ENCODE measurements around the gene RAB23. TPM values are rescaled to one million over a fixed set of nuclear protein-coding genes. Genes with fewer than 3 reads are reported as not detected.

Gene RAB23
- total RNA-seq, 1 donor from 2014 or later, result 169 TPM

DNA sequence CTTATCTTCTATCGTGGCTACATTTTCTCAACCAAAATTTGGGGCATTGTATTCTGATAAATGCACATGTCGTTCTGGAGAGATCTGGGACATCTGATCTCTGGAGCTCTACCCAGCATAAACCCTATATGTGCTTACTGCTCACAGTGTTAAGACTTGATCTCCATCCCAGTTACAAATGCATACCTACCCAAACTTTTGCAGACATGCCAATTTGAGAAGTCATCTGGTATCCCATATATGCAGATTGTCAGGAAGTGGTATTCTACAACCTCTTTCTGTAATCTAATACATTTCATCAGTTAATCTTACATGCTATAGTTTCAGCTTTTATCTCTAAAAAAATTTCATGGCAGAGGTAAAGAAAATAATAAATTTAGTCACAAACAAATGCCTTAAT, 38.8 kb downstream of the RAB23 start:
- DNase-seq (ENCODE audit: low spot score), result no peak

DNA sequence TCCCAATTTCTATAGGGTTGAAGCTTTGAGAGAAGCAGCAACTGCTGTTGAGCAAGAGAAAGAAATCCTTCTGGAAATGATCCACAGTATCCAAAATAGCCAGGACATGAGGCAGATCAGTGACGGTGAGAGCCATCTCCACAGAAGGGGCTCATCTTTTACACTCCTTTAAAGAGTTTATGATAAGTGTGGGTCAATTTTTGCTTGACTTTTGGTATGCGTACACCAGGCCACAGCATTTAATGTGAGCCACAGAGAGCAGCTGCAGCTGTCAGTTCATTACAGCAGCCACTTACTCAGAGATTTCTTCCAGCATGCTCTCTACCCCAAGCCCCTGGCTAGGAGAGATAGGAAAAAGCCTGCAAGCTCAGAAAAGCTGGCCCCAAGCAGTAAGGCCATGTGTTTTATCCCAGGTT, 40.1 kb downstream of the RAB23 start:
- DNase-seq (ENCODE audit: low spot score), result peak; percentile 92

DNA sequence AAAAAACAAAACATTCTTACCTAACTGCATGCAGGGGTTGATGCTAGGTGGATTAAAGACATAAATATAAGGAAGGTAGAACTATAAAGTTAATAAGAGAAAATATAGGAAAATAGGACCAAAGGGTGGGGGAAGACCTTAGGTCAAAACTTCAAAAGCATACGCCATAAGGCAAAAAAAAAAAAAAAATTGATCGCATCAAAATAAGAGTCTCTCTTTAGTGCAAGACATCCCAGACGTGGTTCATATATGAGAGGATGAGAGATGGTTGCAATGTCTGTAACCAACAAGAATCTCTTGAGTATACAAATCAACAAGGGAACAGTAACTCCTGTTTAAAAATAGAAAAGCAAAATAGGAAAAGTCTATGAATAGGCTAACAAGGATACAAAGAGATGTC, 41.5 kb downstream of the RAB23 start:
- DNase-seq (ENCODE audit: low spot score), result no peak

DNA sequence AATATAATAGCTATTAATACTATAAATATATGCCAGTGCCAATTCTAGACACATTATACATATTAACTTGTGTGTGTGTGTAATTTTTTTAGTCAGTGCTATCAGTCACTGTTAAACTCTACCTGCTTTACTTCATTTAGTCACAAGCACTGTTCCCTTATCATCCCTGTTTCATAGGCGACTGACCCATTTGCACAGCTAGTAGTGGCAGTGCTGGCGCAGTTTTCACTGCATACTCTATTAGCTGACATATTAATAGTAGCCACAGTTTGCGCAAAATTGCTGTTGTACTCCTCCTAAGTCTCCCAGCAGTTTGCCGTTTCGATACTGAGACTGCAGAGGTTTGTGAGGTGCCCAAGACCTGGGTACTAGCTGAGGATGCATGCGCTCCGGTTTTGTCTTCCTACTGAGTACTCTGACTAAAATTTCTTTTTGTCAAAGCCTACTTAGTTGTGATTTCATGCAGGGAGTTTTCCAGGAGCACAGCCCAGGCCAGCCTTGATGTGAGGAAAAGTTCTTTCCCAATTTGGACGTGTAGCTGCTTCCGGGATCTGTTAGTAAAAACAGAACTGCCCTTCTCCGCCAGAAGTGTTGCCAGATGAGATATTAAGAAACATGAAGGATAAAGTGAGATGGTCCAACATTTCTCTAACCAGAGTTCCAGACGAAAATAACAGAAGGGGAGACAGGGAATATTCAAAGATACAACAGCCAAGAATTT, 44.4 kb downstream of the RAB23 start:
- DNase-seq (ENCODE audit: low spot score), result peak; percentile 95

DNA sequence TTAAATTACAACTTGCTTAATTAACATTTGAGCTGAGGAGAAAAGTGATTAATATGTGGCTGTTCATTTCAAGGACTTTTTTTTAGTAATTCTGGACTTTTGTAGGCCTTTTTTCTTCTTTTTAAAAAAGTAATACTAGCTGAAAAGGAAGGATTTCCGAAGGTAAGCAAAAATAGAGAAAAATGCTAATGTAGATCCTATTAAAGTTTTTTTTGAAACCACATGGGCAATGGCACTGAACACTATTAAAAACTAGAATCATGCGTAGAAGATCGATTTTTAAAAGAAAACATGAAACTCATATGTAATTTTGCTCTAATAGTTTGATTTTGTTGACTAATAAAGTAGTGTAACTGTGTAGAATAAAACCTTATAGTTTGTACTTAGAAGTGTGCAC, 47.6 kb downstream of the RAB23 start:
- no peak for DNase-seq (ENCODE audit: low spot score)

DNA sequence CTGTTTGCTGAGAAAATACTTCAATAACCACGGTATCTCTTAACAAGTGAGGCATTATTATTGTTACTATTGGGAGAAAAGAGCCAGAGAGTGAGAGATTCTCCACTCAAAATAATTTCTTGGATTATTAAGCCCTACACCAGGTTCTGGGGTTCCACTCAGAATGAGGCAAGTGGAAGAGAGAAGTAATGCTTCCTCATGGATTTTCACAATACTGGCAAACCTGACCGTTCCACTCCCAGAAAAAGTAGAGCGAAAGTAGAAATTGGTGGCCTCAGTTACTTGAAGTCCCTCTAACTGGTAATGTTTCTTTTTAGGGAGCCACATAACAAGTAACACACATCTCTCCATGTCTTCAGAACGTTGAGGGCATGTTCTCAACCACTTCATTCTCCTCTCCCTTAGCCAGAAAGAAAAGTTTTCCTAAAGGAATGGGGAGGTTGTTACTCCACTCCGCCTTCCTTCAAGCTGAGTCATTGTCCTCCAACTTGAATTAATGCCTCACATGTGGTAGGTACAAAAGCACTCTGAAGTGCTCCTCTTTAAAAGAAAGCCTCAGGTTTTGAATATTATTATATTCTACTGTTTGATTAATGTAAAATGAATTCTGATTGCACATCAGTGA, 48.1 kb downstream of the RAB23 start:
- peak; percentile 78 for DNase-seq (ENCODE audit: low spot score)

DNA sequence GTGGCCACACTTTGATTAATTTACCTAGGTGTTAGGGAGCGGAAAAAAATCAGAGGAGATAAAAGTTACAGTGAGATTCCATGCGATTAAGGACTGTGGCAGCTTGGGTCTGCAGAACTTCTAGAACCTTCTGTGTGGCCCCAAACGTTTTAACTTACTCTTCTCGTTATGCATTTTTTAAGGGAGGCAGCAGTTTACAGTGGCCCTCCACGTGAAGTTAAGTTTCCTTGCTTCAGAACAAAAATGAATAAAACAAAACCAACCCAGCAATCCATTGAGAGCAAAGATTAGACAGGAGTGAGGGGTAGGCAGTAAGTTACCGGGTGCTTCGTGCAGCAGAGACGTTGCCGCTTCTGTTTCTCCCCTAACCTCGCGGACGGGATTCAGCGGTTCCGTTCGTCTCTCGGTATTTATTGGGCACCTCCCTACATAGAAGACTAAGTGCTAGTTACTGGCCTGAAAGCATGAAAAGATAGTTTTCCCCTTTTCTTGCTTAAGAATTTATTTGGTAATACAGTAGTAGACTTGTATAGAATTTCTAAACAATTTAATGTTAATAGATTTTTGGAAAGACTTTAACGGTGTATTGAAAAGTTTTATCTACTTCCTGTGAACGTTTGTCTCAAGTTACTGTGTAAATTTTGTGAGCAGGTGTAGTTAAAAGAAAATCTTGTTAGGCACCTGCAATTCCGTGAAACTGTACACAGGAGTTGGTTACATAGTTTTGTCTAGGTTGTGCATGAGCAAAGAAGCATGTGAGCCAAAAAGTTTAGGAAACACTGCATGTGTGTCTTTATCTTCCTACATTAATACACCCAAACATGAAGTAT, 48.8 kb downstream of the RAB23 start:
- DNase-seq (ENCODE audit: low spot score), result peak; percentile 50

DNA sequence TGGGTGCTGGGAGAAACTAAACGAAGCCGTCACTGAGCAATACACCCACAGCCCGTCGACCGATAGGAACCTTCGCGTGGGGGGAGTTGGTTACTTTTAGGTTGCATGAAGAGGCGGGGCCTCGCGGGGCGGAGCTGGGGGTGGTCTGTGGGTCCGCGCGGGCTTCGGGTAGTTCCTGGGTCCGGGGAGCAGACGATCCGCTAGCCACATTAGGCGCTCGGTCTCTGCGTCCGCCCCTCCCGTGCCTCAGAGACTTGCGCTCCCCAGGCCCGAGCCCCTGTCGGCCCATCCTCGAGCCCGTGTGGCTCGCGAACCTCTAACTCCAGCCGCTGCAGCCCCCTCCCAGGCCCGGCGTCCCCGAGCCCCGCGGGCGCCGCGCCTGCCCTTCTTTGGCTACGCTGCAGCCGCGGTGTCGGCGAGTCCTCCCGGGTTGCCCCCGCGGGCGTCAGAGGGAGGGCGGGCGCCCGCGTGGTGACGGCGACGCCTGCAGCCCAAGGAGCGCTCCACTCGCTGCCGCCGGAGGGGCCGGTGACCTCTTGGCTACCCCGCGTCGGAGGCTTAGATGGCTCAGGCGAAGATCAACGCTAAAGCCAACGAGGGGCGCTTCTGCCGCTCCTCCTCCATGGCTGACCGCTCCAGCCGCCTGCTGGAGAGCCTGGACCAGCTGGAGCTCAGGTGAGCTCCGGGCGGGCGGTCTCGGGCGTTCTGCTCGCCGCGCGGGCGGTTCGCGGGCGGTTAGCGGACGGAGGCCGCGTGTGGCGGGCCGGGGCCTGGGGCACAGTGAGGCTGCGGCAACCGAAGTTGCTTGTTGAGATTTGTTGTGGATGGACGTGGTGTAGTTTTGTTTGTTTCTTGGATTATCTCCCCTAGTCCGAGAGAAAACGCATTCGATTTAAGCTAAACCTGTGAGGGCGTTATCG, 49.7 kb downstream of the RAB23 start, which contains the start of gene BAG2:
Gene BAG2, plus strand, starts transcription at position 191 of the 920 bp plus-strand sequence. Its CDS starts 372 bp downstream, at position 563.
- peak; percentile 91 for DNase-seq (ENCODE audit: low spot score)

DNA sequence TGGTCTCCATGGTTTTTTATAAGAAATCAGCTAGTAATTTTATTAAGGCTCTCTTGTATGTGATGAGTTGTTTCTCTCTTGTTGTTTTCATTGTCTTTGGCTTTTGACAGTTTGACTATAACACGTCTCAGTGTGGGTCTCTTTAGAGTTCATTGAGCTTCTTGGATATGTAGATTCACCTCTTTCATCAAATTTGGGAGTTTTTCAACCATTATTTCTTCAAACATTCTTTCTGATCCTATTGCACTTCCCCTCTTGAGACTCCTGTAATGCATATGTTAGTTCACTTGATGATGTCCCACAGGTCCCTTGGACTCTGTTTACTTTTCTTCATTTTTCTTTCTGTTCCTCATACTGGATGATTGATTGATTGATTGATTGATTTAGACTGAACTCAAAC, 57.0 kb downstream of the RAB23 start:
- DNase-seq (ENCODE audit: low spot score), result no peak

DNA sequence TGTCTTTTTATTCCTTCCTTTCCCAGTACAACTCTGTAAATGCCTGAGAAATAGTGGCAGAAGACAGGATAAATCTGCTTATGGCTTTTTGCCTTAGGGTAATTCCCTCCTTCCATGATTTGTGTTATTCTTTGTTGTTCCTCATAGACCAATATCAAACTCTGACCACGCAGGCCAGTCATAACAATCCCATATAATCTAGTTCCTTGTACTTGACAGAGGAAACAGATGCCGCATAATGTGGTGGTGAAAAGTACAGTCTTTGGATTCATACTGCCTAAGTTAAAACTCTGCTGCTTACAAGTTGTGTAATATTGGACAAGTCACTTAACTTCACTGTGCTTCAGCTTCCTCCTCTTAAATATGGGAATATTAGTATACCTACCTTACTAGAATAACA, 58.2 kb downstream of the RAB23 start:
- no peak for DNase-seq (ENCODE audit: low spot score)

DNA sequence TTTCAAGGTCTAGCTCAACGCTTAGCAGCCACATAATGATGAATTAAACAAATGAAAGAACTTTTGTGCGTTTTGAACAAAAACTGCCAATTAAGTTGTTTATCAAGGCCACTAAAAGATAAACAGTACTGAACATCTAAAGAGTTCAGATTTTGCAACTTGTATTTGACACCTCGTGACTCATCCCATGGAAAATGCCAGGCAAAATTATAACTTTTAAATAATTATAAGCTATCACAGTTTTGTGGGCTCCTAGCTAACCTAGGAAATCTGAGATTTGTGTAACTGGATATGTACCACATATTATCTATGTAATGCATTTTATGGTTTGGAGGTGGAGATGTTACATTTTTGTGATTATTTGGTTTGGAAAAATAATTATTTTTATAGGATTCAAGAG, 59.6 kb downstream of the RAB23 start:
- DNase-seq (ENCODE audit: low spot score), result no peak

DNA sequence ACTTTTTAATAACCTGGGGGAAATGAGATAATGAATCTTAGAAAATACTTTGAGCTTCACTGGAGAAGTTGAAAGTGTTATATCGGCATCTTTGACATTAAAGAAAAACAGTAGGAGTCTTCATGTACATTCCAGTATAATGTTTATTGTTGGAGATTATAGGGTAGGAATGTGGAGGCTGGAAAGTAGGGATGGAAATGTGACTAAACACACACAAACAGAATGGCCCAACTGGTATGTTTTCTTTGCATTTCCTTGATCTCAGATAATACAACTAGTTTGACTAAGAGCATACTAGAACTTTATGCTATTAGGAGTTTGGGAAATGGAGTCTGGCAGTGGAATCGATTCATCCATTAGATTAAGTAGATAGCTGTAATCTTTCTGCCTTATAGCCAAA, 60.1 kb downstream of the RAB23 start:
- DNase-seq (ENCODE audit: low spot score), result no peak

DNA sequence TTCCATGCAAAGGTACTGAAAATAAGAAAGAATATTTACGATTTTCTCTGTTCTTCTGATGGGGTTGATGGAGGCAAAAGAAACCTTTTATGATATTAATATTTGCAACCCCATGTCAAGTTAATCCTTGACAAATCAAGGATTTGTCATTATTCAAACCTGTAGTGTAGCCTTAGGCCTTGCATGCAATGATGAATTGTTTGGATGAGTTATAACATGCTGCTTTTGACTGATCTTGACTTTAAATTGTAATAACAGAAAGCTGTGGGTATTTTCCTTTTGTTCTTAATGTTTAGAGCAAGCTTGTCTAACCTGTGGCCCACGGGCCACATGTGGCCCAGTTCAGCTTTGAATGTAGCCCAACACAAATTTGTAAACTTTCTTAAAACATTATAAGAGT, 63.0 kb downstream of the RAB23 start:
- no peak for DNase-seq (ENCODE audit: low spot score)

DNA sequence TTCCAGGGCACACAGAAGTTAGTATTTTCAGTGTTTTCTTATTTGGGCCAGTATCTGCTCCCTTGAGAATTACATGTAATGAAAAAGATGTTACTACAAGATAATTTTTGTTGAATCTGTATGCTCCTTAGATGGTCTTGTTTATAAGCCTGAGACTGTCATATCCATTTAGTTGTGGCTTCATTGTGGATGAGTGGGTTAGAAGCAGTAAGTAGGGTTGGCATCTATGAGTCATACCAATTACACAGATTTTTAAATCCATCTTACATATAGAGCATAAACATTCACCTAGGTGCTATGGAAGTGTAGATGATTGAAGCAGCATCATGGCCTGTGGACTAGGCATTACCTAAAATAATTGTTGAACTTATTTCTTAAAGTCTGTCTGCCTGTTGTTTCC, 63.4 kb downstream of the RAB23 start:
- no peak for DNase-seq (ENCODE audit: low spot score)

DNA sequence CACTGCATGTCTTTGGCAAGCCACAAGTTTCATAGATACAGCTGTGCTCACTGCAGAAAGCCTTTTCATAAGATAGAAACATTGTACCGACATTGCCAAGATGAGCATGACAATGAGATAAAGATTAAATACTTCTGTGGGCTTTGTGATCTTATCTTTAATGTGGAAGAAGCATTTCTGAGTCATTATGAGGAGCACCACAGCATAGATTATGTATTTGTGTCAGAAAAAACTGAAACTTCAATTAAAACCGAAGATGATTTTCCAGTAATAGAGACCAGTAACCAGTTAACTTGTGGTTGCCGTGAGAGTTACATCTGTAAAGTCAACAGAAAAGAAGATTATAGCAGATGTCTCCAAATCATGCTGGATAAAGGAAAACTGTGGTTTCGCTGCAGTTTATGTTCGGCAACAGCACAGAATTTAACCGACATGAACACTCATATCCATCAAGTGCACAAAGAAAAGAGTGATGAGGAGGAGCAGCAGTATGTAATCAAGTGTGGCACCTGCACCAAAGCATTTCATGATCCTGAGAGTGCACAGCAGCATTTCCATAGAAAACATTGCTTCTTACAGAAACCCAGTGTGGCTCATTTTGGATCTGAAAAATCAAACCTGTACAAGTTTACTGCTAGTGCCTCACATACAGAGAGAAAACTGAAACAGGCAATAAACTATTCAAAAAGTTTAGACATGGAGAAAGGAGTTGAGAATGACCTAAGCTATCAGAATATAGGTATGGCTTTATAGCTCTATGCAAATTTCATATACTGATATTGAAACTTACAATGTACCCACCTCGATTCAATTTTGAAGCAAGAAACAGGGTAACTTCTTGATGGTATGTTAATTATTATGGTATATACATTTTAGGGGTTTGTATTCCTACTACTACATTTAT, 73.9 kb downstream of the RAB23 start:
- DNase-seq (ENCODE audit: low spot score), result no peak

DNA sequence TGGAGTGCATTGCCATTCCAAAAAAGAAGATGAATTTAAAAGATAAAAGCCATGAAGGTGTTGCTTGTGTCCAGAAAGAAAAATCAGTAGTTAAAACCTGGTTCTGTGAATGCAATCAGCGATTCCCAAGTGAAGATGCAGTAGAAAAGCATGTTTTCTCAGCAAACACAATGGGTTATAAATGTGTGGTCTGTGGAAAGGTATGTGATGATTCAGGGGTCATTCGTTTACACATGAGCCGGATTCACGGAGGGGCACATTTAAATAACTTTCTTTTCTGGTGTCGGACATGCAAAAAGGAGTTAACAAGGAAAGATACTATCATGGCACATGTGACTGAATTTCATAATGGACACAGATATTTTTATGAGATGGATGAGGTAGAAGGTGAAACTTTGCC, 74.7 kb downstream of the RAB23 start:
- DNase-seq (ENCODE audit: low spot score), result no peak

DNA sequence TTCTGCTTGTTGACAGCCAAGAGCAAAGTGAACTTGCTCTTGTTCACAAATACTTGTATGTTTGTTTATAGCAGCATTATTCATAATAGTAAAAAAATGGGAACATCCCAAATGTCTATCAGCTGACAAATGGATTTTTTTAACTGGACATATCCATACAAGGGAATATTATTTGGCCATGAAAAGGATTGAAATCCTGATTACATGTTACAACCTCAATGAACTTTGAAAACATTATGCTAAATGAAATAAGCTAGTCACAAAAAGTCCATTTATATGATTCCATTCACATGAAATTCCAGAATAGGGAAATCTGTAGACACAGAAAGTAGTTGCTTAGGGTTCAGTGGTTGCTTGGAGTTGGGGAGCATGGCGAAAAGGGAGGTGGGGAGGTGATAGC, 78.4 kb downstream of the RAB23 start:
- no peak for DNase-seq (ENCODE audit: low spot score)

DNA sequence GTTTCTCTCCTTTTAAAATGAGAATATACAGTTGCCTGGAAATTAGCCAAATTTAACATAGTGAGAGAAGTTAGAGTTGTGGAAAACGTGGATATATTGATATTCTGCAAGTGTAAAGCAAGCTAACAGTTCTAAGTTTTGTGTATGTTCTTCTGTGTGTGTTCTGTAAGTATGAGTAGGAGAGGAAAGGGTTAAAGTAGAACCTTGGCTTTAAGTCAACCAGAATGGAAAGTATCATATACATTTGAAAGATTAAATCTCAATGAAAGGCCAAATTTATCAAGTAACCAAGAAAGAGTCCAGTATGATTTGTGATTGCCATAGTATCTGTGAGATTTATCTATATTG, 80.0 kb downstream of the RAB23 start:
- DNase-seq (ENCODE audit: low spot score), result no peak

DNA sequence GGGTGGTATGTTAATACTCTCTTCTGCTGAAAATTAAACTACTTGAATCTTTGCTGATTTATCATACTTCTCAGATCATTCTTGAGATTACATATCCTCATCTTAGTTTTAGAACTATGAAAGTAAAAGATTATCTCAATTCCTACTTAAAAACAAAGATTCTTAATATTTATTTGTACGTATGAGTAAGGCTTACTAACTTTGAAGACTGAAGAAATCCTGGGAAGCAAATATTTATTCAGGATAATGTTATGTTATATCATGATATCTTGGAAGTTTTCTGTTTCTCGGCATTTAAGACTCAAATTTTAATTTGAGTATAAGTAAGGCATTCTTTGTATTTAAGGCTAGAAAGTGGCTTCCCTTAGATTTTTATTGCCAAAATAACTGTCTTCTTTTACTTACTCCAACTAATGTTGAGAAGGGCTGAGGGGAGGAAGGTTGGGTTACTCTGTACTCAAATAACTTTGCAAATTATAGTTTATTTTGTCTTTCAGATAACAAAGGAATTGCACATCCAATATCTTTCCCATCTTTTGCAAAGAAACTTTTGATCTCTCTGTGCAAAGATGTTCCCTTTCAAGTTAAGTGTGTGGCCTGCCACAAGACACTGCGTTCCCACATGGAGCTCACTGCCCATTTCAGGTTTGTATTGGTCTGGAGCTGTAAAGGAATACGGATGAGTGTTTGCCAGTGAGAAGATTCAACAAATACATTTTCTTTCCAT, 80.5 kb downstream of the RAB23 start:
- DNase-seq (ENCODE audit: low spot score), result peak; percentile 68

DNA sequence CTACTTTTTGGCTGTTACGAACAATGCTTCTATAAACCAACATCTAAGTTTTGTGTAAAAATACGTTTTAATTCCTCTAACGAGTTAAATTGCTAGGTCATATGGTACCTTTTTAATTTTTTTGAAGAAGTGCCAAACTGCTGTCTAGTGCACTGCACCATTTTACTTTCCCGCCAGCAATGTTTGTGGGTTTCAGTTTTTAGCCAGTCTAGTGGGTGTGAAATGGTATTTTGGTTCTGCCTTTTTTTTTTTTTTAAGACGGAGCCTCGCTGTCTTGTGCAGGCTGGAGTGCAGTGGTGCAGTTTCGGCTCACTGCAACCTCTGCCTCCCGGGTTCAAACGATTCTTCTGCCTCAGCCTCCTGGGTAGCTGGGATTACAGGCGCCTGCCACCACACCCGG, 84.1 kb downstream of the RAB23 start:
- no peak for DNase-seq (ENCODE audit: low spot score)
